HepG2 (cell line): Measurements from ENCODE around the gene OGT. TPM values are rescaled to one million over a fixed set of nuclear protein-coding genes. Genes with fewer than 3 reads are reported as not detected.

ENCODE experiments used
- ATAC-seq: fragments of 200-7000 bp; cut with Tn5 transposase; 3 replicates; pipeline ENCODE4 v1.9.1; 2020; ENCODE audit warnings: mild to moderate bottlenecking, moderate library complexity
- Bru-seq: library from RNA; stranded (reverse); fragments of 400-500 nt; gene quantifications from one replicate; lab custom pipeline; 2021; lab: Mats Ljungman, UMichigan
- BruChase-seq, 2 experiments: library from RNA; stranded (reverse); fragments of 400-500 nt; gene quantifications; one replicate each; lab custom pipeline; 2021; lab: Mats Ljungman, UMichigan
- BruUV-seq: library from RNA; stranded (reverse); fragments of 400-500 nt; replicated peaks from 2 replicates; lab custom pipeline; 2021; lab: Mats Ljungman, UMichigan
- CTCF ChIA-PET: fragments of 300-600 bp; formaldehyde crosslinking; extraction: SDS; loops from one replicate; lab custom pipeline; 2021; ENCODE audit warnings: low total read pairs, inconsistent platforms, low intra/inter-chr PET ratio; lab: Yijun Ruan, JAX
- POLR2A ChIA-PET: fragments of 350-600 bp; sonication (Branson Sonifier 250); formaldehyde crosslinking; loops from one replicate; lab custom pipeline; 2020; ENCODE audit warnings: antibody characterized with exemption, inconsistent platforms; lab: Yijun Ruan, JAX
- DNase-seq: peaks from one replicate; pipeline ENCODE4 v3.0.0-alpha.2; 2015; ENCODE audit warnings: low spot score
- FAIRE-seq: peaks from 3 replicates; lab custom pipeline; 2011; peaks lifted over from hg19 to GRCh38; lab: Jason Lieb, UNC
- H2AFZ ChIP-seq: one replicate; pipeline ENCODE4 v1.6.1; 2011; ENCODE audit warnings: low read length, inconsistent platforms
- H3K27ac ChIP-seq: fragments of 300-600 bp; 3 replicates; pipeline ENCODE4 v1.8.0; 2011; ENCODE audit warnings: mixed run types, mild to moderate bottlenecking, mixed read lengths, low read length, inconsistent platforms; ENCODE audit not compliant: insufficient read depth; ENCODE audit errors: extremely low read length
- H3K27me3 ChIP-seq, 2 experiments: fragments of 200-600 bp in 1 of 2; 2 replicates in 1 of 2; 3 replicates in 1 of 2; pipeline versions ENCODE4 v1.6.0 to v1.8.0; 2011; ENCODE audit warnings: low read length in 2 of 2, mild to moderate bottlenecking in 2 of 2, moderate library complexity in 2 of 2, inconsistent platforms in 1 of 2; ENCODE audit not compliant: insufficient read depth in 2 of 2, control insufficient read depth in 1 of 2
- H3K36me3 ChIP-seq, 2 experiments: fragments of 200-600 bp in 1 of 2; replicated peaks in 1 of 2; 2 replicates in 1 of 2; 3 replicates in 1 of 2; pipeline versions ENCODE4 v1.5.1 to v1.8.0; 2011; ENCODE audit warnings: low read length in 2 of 2, inconsistent platforms in 1 of 2; ENCODE audit not compliant: insufficient read depth in 2 of 2, control insufficient read depth in 1 of 2
- H3K4me1 ChIP-seq: 2 replicates; pipeline ENCODE4 v1.5.1; 2012; ENCODE audit warnings: low read length, inconsistent platforms; ENCODE audit not compliant: insufficient read depth
- H3K4me2 ChIP-seq: 2 replicates; pipeline ENCODE4 v1.6.0; 2011; ENCODE audit warnings: low read depth, low read length, inconsistent platforms
- H3K4me3 ChIP-seq, 3 experiments: fragments of 200-600 bp in 1 of 3; sonication (generic), shearing (Covaris generic) in 1 of 3; replicated peaks in 1 of 3; 2 replicates each; pipeline ENCODE4 v1.5.1; 2011 to 2016; ENCODE audit warnings: low read length in 3 of 3, inconsistent platforms in 2 of 3, low read depth in 2 of 3, mild to moderate bottlenecking in 2 of 3, control low read depth in 1 of 3, mixed read lengths in 1 of 3; ENCODE audit not compliant: insufficient read depth in 1 of 3
- H3K79me2 ChIP-seq: one replicate; pipeline ENCODE4 v1.6.1; 2011; ENCODE audit warnings: low read length, inconsistent platforms; ENCODE audit not compliant: insufficient read depth
- H3K9ac ChIP-seq: 2 replicates; pipeline ENCODE4 v1.6.0; 2011; ENCODE audit warnings: mild to moderate bottlenecking, low read depth, low read length, inconsistent platforms; ENCODE audit not compliant: insufficient read depth
- H3K9me3 ChIP-seq: 2 replicates; pipeline ENCODE4 v1.5.1; 2012; ENCODE audit warnings: mild to moderate bottlenecking, low read length
- H4K20me1 ChIP-seq: 2 replicates; pipeline ENCODE4 v1.6.0; 2011; ENCODE audit warnings: inconsistent platforms, mild to moderate bottlenecking, low read length, moderate library complexity; ENCODE audit not compliant: insufficient read depth
- CBFB ChIP-seq: sonication (generic); formaldehyde crosslinking; IDR thresholded peaks from 2 replicates; pipeline ENCODE4 v1.4.0; 2020; ENCODE audit warnings: missing genetic modification reagents
- FOXJ3 ChIP-seq: sonication (generic); formaldehyde crosslinking; IDR thresholded peaks from 2 replicates; pipeline ENCODE4 v1.4.0; 2020; ENCODE audit warnings: missing genetic modification reagents, mild to moderate bottlenecking, borderline replicate concordance
- GMEB2 ChIP-seq: IDR thresholded peaks from 2 replicates; pipeline ENCODE4 v1.6.1; 2016; ENCODE audit warnings: missing biosample characterization, missing genetic modification reagents, low read depth
- HMGXB3 ChIP-seq: sonication (generic); formaldehyde crosslinking; IDR thresholded peaks from 2 replicates; pipeline ENCODE4 v1.4.0; 2020; ENCODE audit warnings: missing genetic modification reagents, borderline replicate concordance
- KLF13 ChIP-seq: sonication (generic); formaldehyde crosslinking; IDR thresholded peaks from 2 replicates; pipeline ENCODE4 v1.4.0; 2020; ENCODE audit warnings: mild to moderate bottlenecking, missing genetic modification reagents
- RBM22 ChIP-seq: fragments of 200-400 bp; formaldehyde crosslinking; optimal IDR thresholded peaks from 2 replicates; pipeline ENCODE3; 2017; ENCODE audit warnings: mild to moderate bottlenecking, low read length, moderate library complexity
- RFX1 ChIP-seq: fragments of 450-650 bp; IDR thresholded peaks from 2 replicates; pipeline ENCODE4 v1.6.1; 2017
- SRSF4 ChIP-seq: fragments of 200-400 bp; formaldehyde crosslinking; IDR thresholded peaks from one replicate; pipeline ENCODE4 v1.6.1; 2018; ENCODE audit warnings: mild to moderate bottlenecking, low read depth, low read length, moderate library complexity; ENCODE audit not compliant: poor library complexity, severe bottlenecking
- ZFY ChIP-seq: sonication (generic); formaldehyde crosslinking; IDR thresholded peaks from 2 replicates; pipeline ENCODE4 v1.4.0; 2020; ENCODE audit warnings: missing genetic modification reagents
- WGBS: methylation state at CpG from one replicate; pipeline ENCODE4 v1.1.6; 2017; ENCODE audit warnings: low lambda C conversion rate; 5-methylcytosine and 5-hydroxymethylcytosine counted together
- in situ Hi-C: cut with HindIII; loops from 2 replicates; pipeline ENCODE4 v1.10.0; 2017; ENCODE audit warnings: low pct_unique_long_range_greater_than_20kb; ENCODE audit not compliant: extremely low pct_ligation_motif_present
- intact Hi-C: fragments of 100-400 bp; cut with micrococcal nuclease; formaldehyde crosslinking; loops from one replicate; pipeline ENCODE4 v1.10.0; 2022; ENCODE audit not compliant: unreplicated experiment
- long read RNA-seq, 2 experiments: library from RNA in 1 of 2; library from polyadenylated mRNA in 1 of 2; stranded (forward) in 1 of 2; unstranded in 1 of 2; transcript quantifications; one replicate each; pipeline ENCODE4 v2.0.0, GENCODE V29; 2019 to 2022
- polyA minus RNA-seq, 3 experiments: library from RNA; depleted of rRNA, polyadenylated mRNA; stranded (reverse); fragments of >200 nt; gene quantifications; 2 replicates each; pipeline ENCODE4 v1.2.3, GENCODE V29; 2011; ENCODE audit warnings: low replicate concordance in 1 of 3
- polyA plus RNA-seq, 8 experiments: library from polyadenylated mRNA; depleted of rRNA in 3 of 8; stranded (reverse) in 7 of 8; unstranded in 1 of 8; fragments of >200 nt; fragmentation: Illumina TruSeq in 4 of 8; extraction: Trizol in 4 of 8; gene quantifications; 2 replicates each; pipeline versions ENCODE4 v1.2.1 to v1.2.3, GENCODE V29; 2011 to 2016; ENCODE audit warnings: low read depth in 4 of 8, missing spikeins in 1 of 8, mixed read lengths in 1 of 8; ENCODE audit not compliant: insufficient read depth in 1 of 8
- total RNA-seq, 5 experiments: library from RNA; depleted of rRNA; stranded (reverse); fragments of >200 nt; fragmentation: Illumina TruSeq; extraction: Trizol; gene quantifications; 2 replicates each; pipeline ENCODE4 v1.2.3, GENCODE V29; 2016; ENCODE audit warnings: low read depth in 1 of 5

OGT gene
- 52.5 and 71.7 TPM in 2 replicates for total RNA-seq (2016; rRNA removed; fragmentation: Illumina TruSeq; extraction: Trizol)
- total RNA-seq (2016; cell fraction: cytosol; rRNA removed; fragmentation: Illumina TruSeq; extraction: Trizol; ENCODE audit: low read depth): 4.9 and 5.6 TPM in 2 replicates
- total RNA-seq (2016; cell fraction: insoluble cytoplasmic fraction; rRNA removed; fragmentation: Illumina TruSeq; extraction: Trizol): 52.7 and 70.9 TPM in 2 replicates
- 11.5 and 13.1 TPM in 2 replicates for total RNA-seq (2016; cell fraction: membrane; rRNA removed; fragmentation: Illumina TruSeq; extraction: Trizol)
- 170 and 179 TPM in 2 replicates for total RNA-seq (2016; cell fraction: nucleus; rRNA removed; fragmentation: Illumina TruSeq; extraction: Trizol)
- 463 and 485 TPM in 2 replicates for polyA plus RNA-seq (2011; rRNA removed)
- polyA plus RNA-seq (2011; cell fraction: cytosol; rRNA removed): 37.5 and 43.0 TPM in 2 replicates
- polyA plus RNA-seq (2011; cell fraction: nucleus; rRNA removed): 2,493 and 2,606 TPM in 2 replicates
- 113 and 128 TPM in 2 replicates for polyA plus RNA-seq (2012)
- 0.86 and 0.88 TPM in 2 replicates for polyA plus RNA-seq (2016; cell fraction: cytosol; fragmentation: Illumina TruSeq; extraction: Trizol; ENCODE audit: low read depth)
- 22.9 and 23.0 TPM in 2 replicates for polyA plus RNA-seq (2016; cell fraction: insoluble cytoplasmic fraction; fragmentation: Illumina TruSeq; extraction: Trizol; ENCODE audit: low read depth)
- polyA plus RNA-seq (2016; cell fraction: membrane; fragmentation: Illumina TruSeq; extraction: Trizol; ENCODE audit: low read depth): 3.1 and 3.9 TPM in 2 replicates
- 356 and 366 TPM in 2 replicates for polyA plus RNA-seq (2016; cell fraction: nucleus; fragmentation: Illumina TruSeq; extraction: Trizol; ENCODE audit: insufficient read depth, low read depth)
- polyA minus RNA-seq (2011; rRNA and poly(A)+ RNA removed; ENCODE audit: low replicate concordance): 281 and 760 TPM in 2 replicates
- polyA minus RNA-seq (2011; cell fraction: cytosol; rRNA and poly(A)+ RNA removed): 35.7 and 38.7 TPM in 2 replicates
- 961 and 1,068 TPM in 2 replicates for polyA minus RNA-seq (2011; cell fraction: nucleus; rRNA and poly(A)+ RNA removed)
- Bru-seq, nascent RNA: percentile 92 among the genes with signal in this experiment
- BruChase-seq, experiment 1, labeled RNA remaining after a 6-hour chase: percentile 98 among the genes with signal in this experiment
- percentile 97 among the genes with signal in this experiment for BruChase-seq, experiment 2, labeled RNA remaining after a 2-hour chase
- long read RNA-seq, experiment 1, partial matches to known transcripts: 3 of 3 reads
- long read RNA-seq, experiment 1, other reads (novel, unspliced or antisense): 0 of 3 reads
- long read RNA-seq, experiment 2, full-length matches to known transcripts: 3 of 24 reads
- long read RNA-seq, experiment 2, partial matches to known transcripts: 8 of 24 reads
- long read RNA-seq, experiment 2, other reads (novel, unspliced or antisense): 13 of 24 reads

- POLR2A ChIA-PET: interaction anchor here (0.9 to 4.1 kb wide), 8 partner anchors 10 to 305 kb away, joined by 3 to 21 read pairs (median 4); partner anchors contain the start of genes NONO and TAF1
- 0% methylated on average over 7 of the region's 47 CpGs for WGBS
- TF ChIP-seq SRSF4: no peak
- TF ChIP-seq GMEB2 (CRISPR knock-in tag): no peak
- TF ChIP-seq FOXJ3 (CRISPR knock-in tag): peak; percentile 51; the same call in 1 of the 2 replicates
- TF ChIP-seq ZFY (CRISPR knock-in tag): peak; percentile 29; the same call in 1 of the 2 replicates
- no peak for TF ChIP-seq RFX1
- TF ChIP-seq RBM22: no peak
- no peak for TF ChIP-seq KLF13 (CRISPR knock-in tag)
- peak; percentile 45; the same call in 1 of the 2 replicates for TF ChIP-seq HMGXB3 (CRISPR knock-in tag)
- TF ChIP-seq CBFB (CRISPR knock-in tag): no peak
Measured at GRCh38 chrX:71532753-71533425, at the start of gene OGT. TSS of gene OGT (plus strand) at chrX:71533104. CDS start at chrX:71533300, 196 bp downstream.

More at GRCh38 chrX:71532753-71533425, at the start of gene OGT:
- peaks cover 1 to 5% of the 10 kb centered on the region in 2 experiments; a peak in 3 of 5 replicates for H3K36me3 ChIP-seq
- H4K20me1 ChIP-seq: peaks cover 35% of the 10 kb centered on the region
- H3K27ac ChIP-seq: peak within 1 kb of the TSS; percentile 82
- FAIRE-seq (peak; percentile 92), ATAC-seq (peak; percentile 94), DNase-seq (peak; percentile 89)
- intact Hi-C loops: no loop called here
- peaks cover 26% of the 10 kb centered on the region for H3K4me1 ChIP-seq
- CTCF ChIA-PET: no interaction called here
- no peaks in the 10 kb centered on the region for H3K9me3 ChIP-seq
- H3K9ac ChIP-seq: peak within 1 kb of the TSS; percentile 93
- BruUV-seq: no TSS peak
- H3K27me3 ChIP-seq: no peaks in the 10 kb centered on the region; a peak in 1 of 5 replicates
- H3K79me2 ChIP-seq: peaks cover 43% of the 10 kb centered on the region
- in situ Hi-C loops: no loop called here
- H3K4me3 ChIP-seq: peak within 1 kb of the TSS; percentile 71 to 83 (median 72)
- H3K4me2 ChIP-seq: peak within 1 kb of the TSS; percentile 76
- peak within 1 kb of the TSS; percentile 74 for H2AFZ ChIP-seq
